ENCODE measurements around the gene ATP5F1D. TPM values are rescaled to one million over a fixed set of nuclear protein-coding genes. Genes with fewer than 3 reads are reported as not detected.
A peak's percentile ranks its signal among the peaks of the same experiment; 100 is the strongest.

ATP5F1D gene
- total and polyA plus RNA-seq, 2 of the 13 experiments (the other 11 are each of a cell fraction or from before 2014, with no cell fraction given), result 39.4 to 78.7 TPM

GRCh38 chr19:1249298-1249989, 7.9 kb downstream of the ATP5F1D start (continued):
- TF ChIP-seq ZNF512B (CRISPR knock-in tag; IDR thresholded peaks at IDR 0.05; ENCODE audit: borderline replicate concordance) (no peak), RAD51 (IDR thresholded peaks at IDR 0.05; ENCODE audit: borderline replicate concordance) (no peak), ZNF644 (CRISPR knock-in tag; IDR thresholded peaks at IDR 0.05; ENCODE audit: low read depth) (no peak), HNRNPH1 (optimal IDR thresholded peaks at IDR 0.05; ENCODE audit: low read depth, low read length) (no peak), DRAP1 (CRISPR knock-in tag; IDR thresholded peaks at IDR 0.05) (peak; percentile 82), PAWR (CRISPR knock-in tag; IDR thresholded peaks at IDR 0.05; ENCODE audit: borderline replicate concordance) (no peak), TBX2 (CRISPR knock-in tag; IDR thresholded peaks at IDR 0.05; ENCODE audit: borderline replicate concordance) (peak; percentile 56; the same call in 1 of the 2 replicates), HNRNPLL (IDR thresholded peaks at IDR 0.05; ENCODE audit: low read depth, low read length, poor library complexity, severe bottlenecking) (peak; percentile 5), KDM1A (CRISPR knock-in tag; IDR thresholded peaks at IDR 0.05) (no peak), REL (CRISPR knock-in tag; conservative IDR thresholded peaks at IDR 0.05) (peak; percentile 72; the same call in 1 of the 2 replicates), MXD3 (CRISPR knock-in tag; IDR thresholded peaks at IDR 0.05) (peak; percentile 39; the same call in 1 of the 2 replicates), NFKB2 (CRISPR knock-in tag; IDR thresholded peaks at IDR 0.05; ENCODE audit: borderline replicate concordance) (peak; percentile 18; the same call in 1 of the 2 replicates), HES4 (CRISPR knock-in tag; IDR thresholded peaks at IDR 0.05; ENCODE audit: borderline replicate concordance) (peak; percentile 47; the same call in 1 of the 2 replicates), CSRNP2 (CRISPR knock-in tag; conservative IDR thresholded peaks at IDR 0.05; ENCODE audit: low read depth) (no peak), MAZ (IDR thresholded peaks at IDR 0.05; ENCODE audit: borderline replicate concordance, low read depth, low read length) (no peak; the same call in 1 of the 2 replicates), MAZ (CRISPR knock-in tag; IDR thresholded peaks at IDR 0.05; ENCODE audit: low read depth) (peak; percentile 38)
- TF ChIP-seq, protein P1, sequence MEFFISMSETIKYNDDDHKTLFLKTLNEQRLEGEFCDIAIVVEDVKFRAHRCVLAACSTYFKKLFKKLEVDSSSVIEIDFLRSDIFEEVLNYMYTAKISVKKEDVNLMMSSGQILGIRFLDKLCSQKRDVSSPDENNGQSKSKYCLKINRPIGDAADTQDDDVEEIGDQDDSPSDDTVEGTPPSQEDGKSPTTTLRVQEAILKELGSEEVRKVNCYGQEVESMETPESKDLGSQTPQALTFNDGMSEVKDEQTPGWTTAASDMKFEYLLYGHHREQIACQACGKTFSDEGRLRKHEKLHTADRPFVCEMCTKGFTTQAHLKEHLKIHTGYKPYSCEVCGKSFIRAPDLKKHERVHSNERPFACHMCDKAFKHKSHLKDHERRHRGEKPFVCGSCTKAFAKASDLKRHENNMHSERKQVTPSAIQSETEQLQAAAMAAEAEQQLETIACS (CRISPR knock-in tag; IDR thresholded peaks at IDR 0.05), result peak; percentile 46
- TF ChIP-seq, protein P2, sequence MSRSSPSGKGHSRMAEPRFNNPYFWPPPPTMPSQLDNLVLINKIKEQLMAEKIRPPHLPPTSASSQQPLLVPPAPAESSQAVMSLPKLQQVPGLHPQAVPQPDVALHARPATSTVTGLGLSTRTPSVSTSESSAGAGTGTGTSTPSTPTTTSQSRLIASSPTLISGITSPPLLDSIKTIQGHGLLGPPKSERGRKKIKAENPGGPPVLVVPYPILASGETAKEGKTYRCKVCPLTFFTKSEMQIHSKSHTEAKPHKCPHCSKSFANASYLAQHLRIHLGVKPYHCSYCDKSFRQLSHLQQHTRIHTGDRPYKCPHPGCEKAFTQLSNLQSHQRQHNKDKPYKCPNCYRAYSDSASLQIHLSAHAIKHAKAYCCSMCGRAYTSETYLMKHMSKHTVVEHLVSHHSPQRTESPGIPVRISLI (CRISPR knock-in tag; IDR thresholded peaks at IDR 0.05; ENCODE audit: borderline replicate concordance), result peak; percentile 87

Data from HepG2 (cell line).